IMR-90 (cell line): ENCODE results near the gene MAGI2. TPM values are rescaled to one million over a fixed set of nuclear protein-coding genes. Genes with fewer than 3 reads are reported as not detected.

Experiments used
- ATAC-seq: fragments of 200-7000 bp; cut with Tn5 transposase; 2 replicates; pipeline ENCODE4 v1.9.1; 2020; ENCODE audit warnings: low read depth, mild to moderate bottlenecking, moderate library complexity
- BruUV-seq: library from RNA; stranded (reverse); fragments of 400-500 nt; replicated peaks from 2 replicates; lab custom pipeline; 2021; lab: Mats Ljungman, UMichigan
- CTCF ChIA-PET: fragments of 300-600 bp; formaldehyde crosslinking; extraction: SDS; loops from one replicate; lab custom pipeline; 2021; ENCODE audit warnings: antibody characterized with exemption; lab: Yijun Ruan, JAX
- POLR2A ChIA-PET: fragments of 300-600 bp; sonication (Branson Sonifier 250); formaldehyde crosslinking; loops from one replicate; lab custom pipeline; 2022; ENCODE audit warnings: antibody characterized with exemption; ENCODE audit not compliant: unreplicated experiment; lab: Charles Lee
- DNase-seq: peaks from one replicate; pipeline ENCODE4 v3.0.0; 2013
- H2AFZ ChIP-seq: replicated peaks from 2 replicates; pipeline ENCODE3; 2013; ENCODE audit warnings: low read length, mild to moderate bottlenecking; ENCODE audit not compliant: poor library complexity
- H2AK5ac ChIP-seq: 2 replicates; pipeline ENCODE4 v1.6.1; 2013; ENCODE audit warnings: low read depth, low read length, inconsistent platforms
- H2AK9ac ChIP-seq: replicated peaks from 2 replicates; pipeline ENCODE3; 2013; ENCODE audit warnings: mild to moderate bottlenecking, low read depth, low read length, moderate library complexity; ENCODE audit not compliant: poor library complexity
- H2BK120ac ChIP-seq: 2 replicates; pipeline ENCODE4 v1.6.1; 2013; ENCODE audit warnings: low read depth, low read length, inconsistent platforms
- H2BK15ac ChIP-seq: 3 replicates; pipeline ENCODE4 v1.6.1; 2013; ENCODE audit warnings: low read depth, low read length, inconsistent platforms
- H2BK20ac ChIP-seq: 2 replicates; pipeline ENCODE4 v1.6.1; 2013; ENCODE audit warnings: low read depth, mild to moderate bottlenecking, inconsistent platforms, low read length, moderate library complexity
- H2BK5ac ChIP-seq: 2 replicates; pipeline ENCODE4 v1.6.1; 2013; ENCODE audit warnings: mild to moderate bottlenecking, low read depth, low read length, inconsistent platforms; ENCODE audit not compliant: poor library complexity, severe bottlenecking
- H3K14ac ChIP-seq: replicated peaks from 2 replicates; pipeline ENCODE4 v1.6.1; 2013; ENCODE audit warnings: low read depth, low read length, inconsistent platforms
- H3K18ac ChIP-seq: 2 replicates; pipeline ENCODE4 v1.6.1; 2013; ENCODE audit warnings: low read depth, low read length, control low read depth
- H3K23ac ChIP-seq: 2 replicates; pipeline ENCODE4 v1.6.1; 2013; ENCODE audit warnings: low read depth, low read length, inconsistent platforms
- H3K27ac ChIP-seq: 2 replicates; pipeline ENCODE4 v1.5.1; 2013; ENCODE audit warnings: mild to moderate bottlenecking, control low read depth, low read length; ENCODE audit not compliant: insufficient read depth
- H3K27me3 ChIP-seq: 2 replicates; pipeline ENCODE4 v1.6.1; 2013; ENCODE audit warnings: low read length; ENCODE audit not compliant: control insufficient read depth, insufficient read depth
- H3K36me3 ChIP-seq: 2 replicates; pipeline ENCODE4 v1.6.1; 2013; ENCODE audit warnings: low read length, mixed read lengths; ENCODE audit not compliant: control insufficient read depth, insufficient read depth
- H3K4ac ChIP-seq: 2 replicates; pipeline ENCODE4 v1.6.1; 2013; ENCODE audit warnings: low read depth, low read length, inconsistent platforms
- H3K4me1 ChIP-seq: 2 replicates; pipeline ENCODE4 v1.6.1; 2013; ENCODE audit warnings: low read length, mixed read lengths; ENCODE audit not compliant: control insufficient read depth, insufficient read depth
- H3K4me2 ChIP-seq: 2 replicates; pipeline ENCODE4 v1.6.1; 2013; ENCODE audit warnings: low read depth, mild to moderate bottlenecking, control low read depth, low read length, moderate library complexity
- H3K4me3 ChIP-seq: 2 replicates; pipeline ENCODE4 v1.5.1; 2013; ENCODE audit warnings: low read depth, mild to moderate bottlenecking, control low read depth, low read length, moderate library complexity; ENCODE audit not compliant: insufficient read depth
- H3K56ac ChIP-seq: 2 replicates; pipeline ENCODE4 v1.6.1; 2013; ENCODE audit warnings: low read length, inconsistent platforms; ENCODE audit not compliant: insufficient read depth; ENCODE audit errors: extremely low read depth
- H3K79me1 ChIP-seq, 2 experiments: 2 replicates each; pipeline ENCODE4 v1.6.1; 2013; ENCODE audit warnings: low read length in 2 of 2, inconsistent platforms in 1 of 2, low read depth in 1 of 2
- H3K9ac ChIP-seq: 2 replicates; pipeline ENCODE4 v1.6.1; 2013; ENCODE audit warnings: low read depth, low read length, control low read depth
- H3K9me1 ChIP-seq: 2 replicates; pipeline ENCODE4 v1.6.1; 2013; ENCODE audit warnings: low read length, inconsistent platforms; ENCODE audit not compliant: insufficient read depth
- H3K9me3 ChIP-seq: 2 replicates; pipeline ENCODE4 v1.6.1; 2013; ENCODE audit warnings: low read length; ENCODE audit not compliant: control insufficient read depth, insufficient read depth
- H4K20me1 ChIP-seq: 2 replicates; pipeline ENCODE4 v1.6.1; 2013; ENCODE audit warnings: low read length, inconsistent platforms; ENCODE audit not compliant: insufficient read depth
- H4K5ac ChIP-seq: 2 replicates; pipeline ENCODE4 v1.6.1; 2013; ENCODE audit warnings: mild to moderate bottlenecking, low read depth, low read length, control low read depth
- H4K8ac ChIP-seq, 2 experiments: 2 replicates each; pipeline ENCODE4 v1.6.1; 2013; ENCODE audit warnings: low read depth in 2 of 2, low read length in 2 of 2, control low read depth in 1 of 2, inconsistent platforms in 1 of 2
- H4K91ac ChIP-seq: 2 replicates; pipeline ENCODE4 v1.6.1; 2013; ENCODE audit warnings: low read depth, low read length, inconsistent platforms; ENCODE audit not compliant: insufficient read depth
- BHLHE40 ChIP-seq: fragments of 150-350 bp; IDR thresholded peaks from 2 replicates; pipeline ENCODE4 v1.6.1; 2016; ENCODE audit warnings: mild to moderate bottlenecking, low read depth, low read length
- CEBPB ChIP-seq: IDR thresholded peaks from 2 replicates; pipeline ENCODE4 v1.6.1; 2012; ENCODE audit warnings: low read depth, low read length, improper control_type of control experiment
- CHD1 ChIP-seq: IDR thresholded peaks from 2 replicates; pipeline ENCODE4 v1.6.1; 2012; ENCODE audit warnings: low read depth, low read length, improper control_type of control experiment
- ELK1 ChIP-seq: fragments of 150-350 bp; IDR thresholded peaks from 2 replicates; pipeline ENCODE4 v1.6.1; 2016; ENCODE audit warnings: low read depth, mild to moderate bottlenecking, low read length, moderate library complexity, borderline replicate concordance
- FOS ChIP-seq: fragments of 150-350 bp; IDR thresholded peaks from 2 replicates; pipeline ENCODE4 v1.6.1; 2016; ENCODE audit warnings: low read depth, low read length
- MAFK ChIP-seq: IDR thresholded peaks from 2 replicates; pipeline ENCODE4 v1.6.1; 2012; ENCODE audit warnings: low read depth, low read length, improper control_type of control experiment
- MAZ ChIP-seq: IDR thresholded peaks from 2 replicates; pipeline ENCODE4 v1.6.1; 2012; ENCODE audit warnings: low read depth, mild to moderate bottlenecking, low read length, improper control_type of control experiment, moderate library complexity, borderline replicate concordance
- MXI1 ChIP-seq: IDR thresholded peaks from 2 replicates; pipeline ENCODE4 v1.6.1; 2012; ENCODE audit warnings: low read depth, mild to moderate bottlenecking, low read length, moderate library complexity, borderline replicate concordance
- NFE2L2 ChIP-seq: fragments of 150-350 bp; IDR thresholded peaks from 2 replicates; pipeline ENCODE4 v1.6.1; 2016; ENCODE audit warnings: low read depth, mild to moderate bottlenecking, low read length
- POLR2A ChIP-seq: IDR thresholded peaks from 2 replicates; pipeline ENCODE4 v1.6.1; 2012; ENCODE audit warnings: mild to moderate bottlenecking, low read depth, low read length
- RCOR1 ChIP-seq: IDR thresholded peaks from 2 replicates; pipeline ENCODE4 v1.6.1; 2012; ENCODE audit warnings: mild to moderate bottlenecking, low read length, improper control_type of control experiment; ENCODE audit not compliant: insufficient replicate concordance
- RFX5 ChIP-seq: IDR thresholded peaks from 2 replicates; pipeline ENCODE4 v1.8.0; 2012; ENCODE audit warnings: low read depth, mild to moderate bottlenecking, low read length, moderate library complexity
- SMC3 ChIP-seq: fragments of 150-350 bp; IDR thresholded peaks from 2 replicates; pipeline ENCODE4 v1.6.1; 2016; ENCODE audit warnings: low read depth, mild to moderate bottlenecking, antibody characterized with exemption, low read length, moderate library complexity
- USF2 ChIP-seq: fragments of 150-350 bp; IDR thresholded peaks from 2 replicates; pipeline ENCODE4 v1.6.1; 2017; ENCODE audit warnings: mild to moderate bottlenecking, antibody characterized with exemption, low read length, low read depth
- WGBS, 2 experiments: methylation state at CpG; one replicate each; pipeline versions ENCODE4 v1.1.5 to v1.1.7; 2013; ENCODE audit warnings: missing lambda C conversion rate in 2 of 2; ENCODE audit not compliant: insufficient read length in 1 of 2; ENCODE audit errors: extremely low coverage in 2 of 2; 5-methylcytosine and 5-hydroxymethylcytosine counted together
- dilution Hi-C: fragments of 300-500 bp; cut with HindIII; formaldehyde crosslinking; loops from one replicate; pipeline ENCODE4 v1.14.3; 2018; ENCODE audit warnings: low sequenced_read_pairs; ENCODE audit not compliant: unreplicated experiment
- in situ Hi-C: fragments of 300-500 bp; cut with MboI; formaldehyde crosslinking; loops from 3 replicates; pipeline ENCODE4 v1.14.3; 2019; ENCODE audit warnings: low sequenced_read_pairs, inconsistent platforms, mixed read lengths
- intact Hi-C: fragments of 100-400 bp; cut with micrococcal nuclease; formaldehyde crosslinking; loops from 2 replicates; pipeline ENCODE4 v1.10.0; 2022
- polyA plus RNA-seq, 3 experiments: library from polyadenylated mRNA; depleted of rRNA; stranded (reverse); fragments of >200 nt; gene quantifications; 2 replicates each; pipeline ENCODE4 v1.2.3, GENCODE V29; 2012; ENCODE audit warnings: low replicate concordance in 1 of 3
- total RNA-seq: library from RNA; depleted of rRNA; stranded (reverse); fragments of >200 nt; gene quantifications from 2 replicates; pipeline ENCODE4 v1.2.3, GENCODE V29; 2012

The MAGI2 gene
- total and polyA plus RNA-seq, 2 of the 4 experiments (the other 2 are of a cell fraction) = 2.5 to 17.9 TPM

- POLR2A ChIA-PET = no interaction called here
- H3K27ac ChIP-seq = no peak overlapping the region
- WGBS, 2 experiments = no CpG with 5 or more reads among the region's 2 CpGs
Observed at GRCh38 chr7:78788464-78788863, 665.0 kb downstream of the MAGI2 start.

More at GRCh38 chr7:78788464-78788863, 665.0 kb downstream of the MAGI2 start:
- peak; percentile 17 for DNase-seq
- no peak overlapping the region for H3K56ac ChIP-seq
- H3K23ac ChIP-seq = no peak overlapping the region
- H2BK15ac ChIP-seq = no peak overlapping the region
- no peaks in the 10 kb centered on the region for H3K36me3 ChIP-seq
- no peak overlapping the region for H4K5ac ChIP-seq
- no peaks in the 10 kb centered on the region for H3K79me1 ChIP-seq
- no peak overlapping the region for H2AFZ ChIP-seq
- H3K9me1 ChIP-seq = no peaks in the 10 kb centered on the region
- no peaks in the 10 kb centered on the region for H4K20me1 ChIP-seq
- no peak overlapping the region; the same call in 1 of the 2 replicates for H2BK20ac ChIP-seq
- TF ChIP-seq MXI1 (no peak), CEBPB (no peak), BHLHE40 (no peak), NFE2L2 (no peak), MAZ (no peak), FOS (no peak), SMC3 (no peak), USF2 (no peak), CHD1 (no peak), RCOR1 (no peak), ELK1 (no peak), RFX5 (no peak), MAFK (no peak), POLR2A (no peak)
- H3K4me3 ChIP-seq = no peak overlapping the region
- H2AK5ac ChIP-seq = no peak overlapping the region; the same call in 1 of the 2 replicates
- intact Hi-C loops (no loop called here), dilution Hi-C loops (no loop called here), in situ Hi-C loops (no loop called here)
- H3K18ac ChIP-seq = no peak overlapping the region
- no TSS peak for BruUV-seq
- H3K27me3 ChIP-seq = no peaks in the 10 kb centered on the region
- no peak overlapping the region for H2AK9ac ChIP-seq
- H3K4me1 ChIP-seq = no peaks in the 10 kb centered on the region
- 0 out of 2 replicates have a peak overlapping the region, but pooled peaks have one; percentile 50 for H3K14ac ChIP-seq
- H4K91ac ChIP-seq = no peak overlapping the region
- CTCF ChIA-PET = no interaction called here
- H3K9ac ChIP-seq = no peak overlapping the region
- no peaks in the 10 kb centered on the region for H3K9me3 ChIP-seq
- H2BK5ac ChIP-seq = peak overlapping the region; percentile 25
- no peak overlapping the region for H3K4me2 ChIP-seq
- H2BK120ac ChIP-seq = no peak overlapping the region; the same call in 1 of the 2 replicates
- ATAC-seq = no peak
- peak overlapping the region in 1 of 2 experiments; percentile 53; a peak in 1 of 4 replicates for H4K8ac ChIP-seq
- H3K4ac ChIP-seq = peak overlapping the region; percentile 54; the same call in 1 of the 2 replicates
